ENCODE results near the gene CLCNKA.

- TF ChIP-seq CTCF (IDR thresholded peaks at IDR 0.05) (no peak), POLR2A (IDR thresholded peaks at IDR 0.05) (no peak)
Observed at GRCh38 chr1:15994081-15994480, 27.8 kb upstream of the CLCNKA start.

Data from ovary (tissue), 3 donors.